Renal cortical epithelial cell (primary cell): ENCODE results near the gene NABP1. TPM values are rescaled to one million over a fixed set of nuclear protein-coding genes. Genes with fewer than 3 reads are reported as not detected.

Source experiments
- DNase-seq: peaks from one replicate; pipeline ENCODE4 v3.0.0-alpha.2; 2011; ENCODE audit warnings: low read depth
- total RNA-seq: library from RNA; depleted of rRNA; stranded (reverse); fragments of >200 nt; gene quantifications from 2 replicates; pipeline ENCODE4 v1.2.3, GENCODE V29; 2014

NABP1 gene
- total RNA-seq, 1 donor from 2014 or later, result 179 TPM

- DNase-seq, result no peak
Measured at GRCh38 chr2:191707542-191707941, 29.6 kb downstream of the NABP1 start.

- DNase-seq, result no peak
Measured at GRCh38 chr2:191710411-191710900, 32.5 kb downstream of the NABP1 start.

GRCh38 chr2:191711621-191712020, 33.7 kb downstream of the NABP1 start:
- DNase-seq, result no peak

- DNase-seq, result no peak
Measured at GRCh38 chr2:191713837-191714236, 35.9 kb downstream of the NABP1 start.

- no peak for DNase-seq
Measured at GRCh38 chr2:191714925-191715324, 37.0 kb downstream of the NABP1 start.

GRCh38 chr2:191715471-191715870, 37.5 kb downstream of the NABP1 start:
- no peak for DNase-seq

GRCh38 chr2:191719261-191719660, 41.3 kb downstream of the NABP1 start:
- no peak for DNase-seq

GRCh38 chr2:191719938-191720337, 42.0 kb downstream of the NABP1 start:
- no peak for DNase-seq

GRCh38 chr2:191721331-191721730, 43.4 kb downstream of the NABP1 start:
- no peak for DNase-seq

- no peak for DNase-seq
Measured at GRCh38 chr2:191724015-191724414, 46.1 kb downstream of the NABP1 start.

GRCh38 chr2:191728750-191729624, 51.1 kb downstream of the NABP1 start:
- DNase-seq, result peak; percentile 38

GRCh38 chr2:191730263-191730662, 52.3 kb downstream of the NABP1 start:
- no peak for DNase-seq

Other genes starting within 250 kb of the NABP1 start
- gene CAVIN2, start 169.0 kb downstream of the NABP1 start, total RNA-seq, result 1.6 and 4.3 TPM in 2 replicates